Glomerular visceral epithelial cell (primary cell): Measurements from ENCODE around the gene ROCK2.
"Not testable (repeated sequence)": the region's sequence is repeated elsewhere in the genome, so short reads cannot be mapped to it uniquely, and the experiment has no call there.

ENCODE experiments used
- DNase-seq: peaks from one replicate; pipeline ENCODE4 v3.0.0-alpha.2; 2016; ENCODE audit errors: extremely low spot score

The ROCK2 gene

GRCh38 chr2:11236335-11236734, 108.1 kb downstream of the ROCK2 start:
- DNase-seq, result no peak

- no peak for DNase-seq
Measured at GRCh38 chr2:11235583-11235982, 108.9 kb downstream of the ROCK2 start.

GRCh38 chr2:11234309-11234708, 110.1 kb downstream of the ROCK2 start:
- no peak for DNase-seq

- DNase-seq, result not testable (repeated sequence)
Measured at GRCh38 chr2:11231193-11231592, 113.2 kb downstream of the ROCK2 start.

GRCh38 chr2:11228692-11229091, 115.7 kb downstream of the ROCK2 start:
- no peak for DNase-seq

- no peak for DNase-seq
Measured at GRCh38 chr2:11227595-11227994, 116.8 kb downstream of the ROCK2 start.

DNA sequence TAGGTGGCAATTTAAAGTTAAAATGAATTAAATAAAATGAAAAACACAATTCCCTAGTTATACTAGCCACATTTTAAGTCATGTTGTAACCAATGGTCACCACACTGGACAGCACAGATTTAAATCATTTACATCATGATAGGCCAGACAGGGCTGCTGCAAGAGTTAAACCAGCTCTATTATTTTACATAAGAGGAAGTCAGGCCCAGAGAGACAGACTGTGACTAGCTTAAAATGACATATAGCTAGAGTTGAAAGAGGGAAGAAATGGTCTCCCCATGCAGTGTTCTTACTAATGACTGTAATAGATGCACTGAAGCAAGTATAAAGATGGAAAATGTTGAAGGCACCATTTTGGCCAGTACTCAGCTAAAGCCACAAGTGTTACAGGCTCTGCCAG, 119.5 kb downstream of the ROCK2 start:
- no peak for DNase-seq

GRCh38 chr2:11222845-11223244, 121.6 kb downstream of the ROCK2 start:
- no peak for DNase-seq

DNA sequence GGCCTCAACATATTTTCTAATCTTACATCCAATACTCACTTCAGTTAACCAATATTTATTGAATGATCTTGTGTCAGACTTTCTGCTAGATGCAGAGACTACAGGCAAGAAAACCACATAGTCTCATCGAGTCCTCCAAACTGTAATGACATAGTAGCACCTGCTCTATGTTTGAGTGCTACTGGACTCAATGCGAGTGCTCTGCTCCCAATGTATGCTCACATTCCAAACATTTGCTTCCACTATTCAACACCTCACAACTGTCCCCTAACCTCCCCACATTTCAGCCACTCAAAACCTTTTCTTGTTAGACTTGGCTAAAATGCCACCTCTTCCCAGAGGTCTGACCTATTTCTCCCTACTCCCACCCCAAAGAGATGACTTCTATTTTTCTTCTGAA, 124.0 kb downstream of the ROCK2 start:
- no peak for DNase-seq

GRCh38 chr2:11215407-11215806, 129.0 kb downstream of the ROCK2 start:
- no peak for DNase-seq

DNA sequence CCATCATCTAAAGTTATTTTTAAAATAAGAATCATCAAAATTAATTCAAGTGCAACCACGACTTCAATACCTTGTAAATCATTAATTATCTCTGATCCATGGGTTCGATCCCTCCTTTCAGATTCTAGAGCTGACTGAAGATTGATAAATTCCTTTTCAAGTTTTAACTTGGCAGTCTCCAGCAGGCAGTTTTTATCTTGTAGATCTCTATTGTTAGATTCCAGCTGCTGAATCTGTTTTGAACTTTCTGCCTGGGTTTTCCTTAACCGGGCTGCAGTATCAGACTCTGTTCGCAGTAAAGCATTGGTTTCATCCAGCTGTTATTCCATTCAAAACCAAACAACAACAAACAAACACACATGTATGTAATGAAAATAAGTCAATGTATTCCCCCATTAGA, 129.7 kb downstream of the ROCK2 start:
- no peak for DNase-seq

DNA sequence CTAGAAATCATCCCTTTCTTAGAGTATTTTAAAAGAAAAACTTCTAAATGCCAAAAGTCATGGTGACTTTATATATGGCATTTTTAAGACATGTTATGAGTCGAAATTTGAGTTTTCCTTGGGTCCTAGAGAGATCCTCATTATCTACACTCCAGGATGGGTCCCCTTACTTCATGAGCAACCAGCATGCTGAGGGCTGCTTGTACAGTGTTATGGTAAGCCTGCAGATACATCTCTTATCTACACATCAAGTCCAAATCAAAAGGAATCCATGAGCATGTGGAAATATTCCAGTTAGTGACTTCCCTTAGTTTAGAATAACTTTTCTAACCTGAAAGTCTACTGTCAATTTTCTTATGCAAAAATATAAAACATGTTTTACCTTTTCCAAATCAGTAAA, 130.5 kb downstream of the ROCK2 start:
- DNase-seq, result no peak

- DNase-seq, result peak; percentile 49
Measured at GRCh38 chr2:11213090-11213638, 131.3 kb downstream of the ROCK2 start.

- no peak for DNase-seq
Measured at GRCh38 chr2:11212645-11213044, 131.8 kb downstream of the ROCK2 start.

GRCh38 chr2:11208083-11208482, 136.4 kb downstream of the ROCK2 start:
- no peak for DNase-seq

GRCh38 chr2:11203480-11203879, 141.0 kb downstream of the ROCK2 start:
- peak; percentile 1 for DNase-seq

DNA sequence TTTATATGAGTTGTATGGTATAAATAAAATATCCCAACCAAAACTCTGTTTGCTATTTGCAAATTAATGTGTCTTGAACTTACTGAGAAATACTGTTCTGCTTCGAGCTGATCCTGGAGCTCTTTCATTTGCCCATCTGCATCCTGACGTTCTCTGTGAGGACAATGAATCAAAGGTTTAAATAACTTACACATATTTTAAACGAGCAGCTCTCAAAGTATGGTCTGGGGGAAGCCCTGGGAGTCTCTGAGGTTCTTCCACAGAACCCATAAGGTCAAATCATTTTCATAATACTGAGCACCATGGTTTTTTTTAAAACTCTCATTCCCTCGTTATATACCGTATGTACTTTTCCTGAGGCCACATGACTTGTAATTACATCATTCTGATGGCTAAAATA, 142.5 kb downstream of the ROCK2 start:
- DNase-seq, result no peak

GRCh38 chr2:11200651-11201050, 143.8 kb downstream of the ROCK2 start:
- no peak for DNase-seq

DNA sequence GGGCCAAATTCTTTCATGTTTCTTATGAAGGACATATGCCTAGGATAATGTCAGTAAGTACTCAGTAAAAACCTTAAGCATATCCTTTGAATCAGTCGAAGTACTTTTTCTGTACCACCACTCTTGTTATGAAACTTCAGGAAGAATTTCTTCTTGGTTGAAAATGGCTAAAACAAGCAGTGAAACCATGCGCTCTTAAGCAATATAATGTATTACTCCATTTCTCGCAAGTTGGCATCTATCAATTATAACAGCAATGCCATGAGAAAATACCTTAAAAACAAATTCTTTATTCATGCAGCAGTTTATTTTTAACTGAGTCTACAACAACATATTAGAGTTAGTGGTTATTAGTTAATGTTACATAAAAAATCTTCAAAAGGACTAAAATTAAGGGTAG, 148.2 kb downstream of the ROCK2 start:
- no peak for DNase-seq

DNA sequence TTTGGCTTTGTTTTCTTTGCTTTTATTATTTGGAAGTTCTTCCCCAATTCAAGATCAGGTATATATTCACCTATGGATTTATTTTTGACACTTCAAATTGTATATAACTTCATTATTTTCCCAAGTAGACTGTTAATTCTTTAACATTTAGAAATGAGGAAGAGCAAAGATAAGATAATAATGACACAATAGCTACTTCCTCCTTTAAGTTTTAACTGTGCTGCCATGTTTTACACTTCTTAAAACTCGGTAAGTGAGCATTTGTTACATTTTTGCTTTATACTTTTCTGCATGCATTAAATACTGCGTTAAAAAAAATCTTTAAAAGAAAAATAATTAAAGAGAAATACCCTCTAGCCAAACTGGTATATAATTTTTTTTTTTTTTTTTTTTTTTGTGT, 156.7 kb downstream of the ROCK2 start:
- no peak for DNase-seq

GRCh38 chr2:11187083-11187619, 157.3 kb downstream of the ROCK2 start:
- DNase-seq, result no peak

DNA sequence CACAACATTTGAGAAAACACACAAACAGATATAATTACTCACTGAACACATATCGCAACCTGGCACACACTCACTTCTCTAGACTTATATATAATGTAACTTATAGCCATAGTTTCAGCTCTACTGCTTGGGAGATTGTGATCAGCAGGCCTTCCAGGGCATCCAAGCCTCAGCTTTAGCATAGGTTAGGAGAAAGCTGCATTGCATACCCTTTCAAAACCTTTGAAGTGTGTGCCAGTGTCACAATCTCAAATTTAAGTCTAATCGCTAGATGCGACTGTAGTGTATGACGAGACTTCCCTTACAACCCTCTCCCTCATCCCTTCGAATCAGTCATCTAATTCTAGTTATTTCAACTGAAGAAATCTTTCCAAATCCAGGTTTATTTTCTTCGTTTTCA, 158.3 kb downstream of the ROCK2 start:
- no peak for DNase-seq

- DNase-seq, result no peak
Measured at GRCh38 chr2:11182951-11183350, 161.5 kb downstream of the ROCK2 start.

- DNase-seq, result no peak
Measured at GRCh38 chr2:11180653-11181052, 163.8 kb downstream of the ROCK2 start.
